ENCODE measurements around the gene GNS. TPM values are rescaled to one million over a fixed set of nuclear protein-coding genes. Genes with fewer than 3 reads are reported as not detected.
"Not testable (repeated sequence)": the region's sequence is repeated elsewhere in the genome, so short reads cannot be mapped to it uniquely, and the experiment has no call there.

The GNS gene
- total RNA-seq, 1 donor from 2014 or later: 97.2 TPM

GRCh38 chr12:64779354-64779974, 20.3 kb upstream of the GNS start:
- no peak for DNase-seq
- Histone ChIP-seq H3K9me3 (replicated peaks) (peaks cover 31% of the 10 kb centered on the region), H3K4me3 (no peak overlapping the region), H3K36me3 (no peaks in the 10 kb centered on the region), H3K27me3 (ENCODE audit: low read depth) (peaks cover 29% of the 10 kb centered on the region), H3K27ac (replicated peaks) (no peak overlapping the region), H3K4me1 (peaks cover 24% of the 10 kb centered on the region)
- TF ChIP-seq CTCF (IDR thresholded peaks at IDR 0.05; ENCODE audit: borderline replicate concordance): no peak
- intact Hi-C loops (cut with micrococcal nuclease): no loop called here

- H3K27ac ChIP-seq (replicated peaks); H3K4me1 ChIP-seq; DNase-seq; H3K4me3 ChIP-seq; H3K36me3 ChIP-seq; H3K27me3 ChIP-seq (ENCODE audit: low read depth); intact Hi-C loops (cut with micrococcal nuclease): not testable (repeated sequence)
- H3K9me3 ChIP-seq (replicated peaks): peaks cover 42% of the 10 kb centered on the region
Observed at GRCh38 chr12:64775147-64775736, 16.0 kb upstream of the GNS start.

- DNase-seq: no peak
- H3K4me1 ChIP-seq: no peaks in the 10 kb centered on the region
- no peaks in the 10 kb centered on the region for H3K36me3 ChIP-seq
- intact Hi-C loops (cut with micrococcal nuclease): no loop called here
- H3K27ac ChIP-seq (replicated peaks): no peak overlapping the region
- H3K9me3 ChIP-seq (replicated peaks): peaks cover 42% of the 10 kb centered on the region
- no peak for TF ChIP-seq CTCF (IDR thresholded peaks at IDR 0.05; ENCODE audit: borderline replicate concordance)
- H3K27me3 ChIP-seq (ENCODE audit: low read depth): no peaks in the 10 kb centered on the region
- H3K4me3 ChIP-seq: no peak overlapping the region
Observed at GRCh38 chr12:64773386-64773785, 14.2 kb upstream of the GNS start.

- TF ChIP-seq CTCF (IDR thresholded peaks at IDR 0.05; ENCODE audit: borderline replicate concordance): no peak
- Histone ChIP-seq H3K4me1 (no peaks in the 10 kb centered on the region), H3K27me3 (ENCODE audit: low read depth) (no peaks in the 10 kb centered on the region), H3K27ac (replicated peaks) (no peak overlapping the region), H3K36me3 (no peaks in the 10 kb centered on the region), H3K9me3 (replicated peaks) (no peaks in the 10 kb centered on the region), H3K4me3 (no peak overlapping the region)
- no peak for DNase-seq
- intact Hi-C loops (cut with micrococcal nuclease): no loop called here
Observed at GRCh38 chr12:64767495-64767894, 8.3 kb upstream of the GNS start.

GRCh38 chr12:64760808-64761573, 1.8 kb upstream of the GNS start:
- intact Hi-C loops (cut with micrococcal nuclease): no loop called here
- no peak overlapping the region for H3K27ac ChIP-seq (replicated peaks)

More at GRCh38 chr12:64760808-64761573, 1.8 kb upstream of the GNS start:
- TF ChIP-seq CTCF (IDR thresholded peaks at IDR 0.05; ENCODE audit: borderline replicate concordance): no peak
- Histone ChIP-seq H3K9me3 (replicated peaks) (no peaks in the 10 kb centered on the region), H3K4me1 (peaks cover 39% of the 10 kb centered on the region), H3K36me3 (no peaks in the 10 kb centered on the region), H3K4me3 (no peak overlapping the region), H3K27me3 (ENCODE audit: low read depth) (no peaks in the 10 kb centered on the region)
- DNase-seq: no peak

All from left ventricle myocardium inferior (tissue), 1 donor.